IMR-90 (cell line): Measurements from ENCODE around the gene RHOC. TPM values are rescaled to one million over a fixed set of nuclear protein-coding genes. Genes with fewer than 3 reads are reported as not detected.

Source experiments
- ATAC-seq: fragments of 200-7000 bp; cut with Tn5 transposase; 2 replicates; pipeline ENCODE4 v1.9.1; 2020; ENCODE audit warnings: low read depth, mild to moderate bottlenecking, moderate library complexity
- Bru-seq: library from RNA; stranded (reverse); fragments of 400-500 nt; gene quantifications from one replicate; lab custom pipeline; 2021; lab: Mats Ljungman, UMichigan
- BruChase-seq, 2 experiments: library from RNA; stranded (reverse); fragments of 400-500 nt; gene quantifications; one replicate each; lab custom pipeline; 2021; lab: Mats Ljungman, UMichigan
- BruUV-seq: library from RNA; stranded (reverse); fragments of 400-500 nt; replicated peaks from 2 replicates; lab custom pipeline; 2021; lab: Mats Ljungman, UMichigan
- CTCF ChIA-PET: fragments of 300-600 bp; formaldehyde crosslinking; extraction: SDS; loops from one replicate; lab custom pipeline; 2021; ENCODE audit warnings: antibody characterized with exemption; lab: Yijun Ruan, JAX
- POLR2A ChIA-PET: fragments of 300-600 bp; sonication (Branson Sonifier 250); formaldehyde crosslinking; loops from one replicate; lab custom pipeline; 2022; ENCODE audit warnings: antibody characterized with exemption; ENCODE audit not compliant: unreplicated experiment; lab: Charles Lee
- DNase-seq: peaks from one replicate; pipeline ENCODE4 v3.0.0; 2013
- H2AFZ ChIP-seq: replicated peaks from 2 replicates; pipeline ENCODE3; 2013; ENCODE audit warnings: low read length, mild to moderate bottlenecking; ENCODE audit not compliant: poor library complexity
- H2AK5ac ChIP-seq: 2 replicates; pipeline ENCODE4 v1.6.1; 2013; ENCODE audit warnings: low read depth, low read length, inconsistent platforms
- H2AK9ac ChIP-seq: replicated peaks from 2 replicates; pipeline ENCODE3; 2013; ENCODE audit warnings: mild to moderate bottlenecking, low read depth, low read length, moderate library complexity; ENCODE audit not compliant: poor library complexity
- H2BK120ac ChIP-seq: 2 replicates; pipeline ENCODE4 v1.6.1; 2013; ENCODE audit warnings: low read depth, low read length, inconsistent platforms
- H2BK15ac ChIP-seq: 3 replicates; pipeline ENCODE4 v1.6.1; 2013; ENCODE audit warnings: low read depth, low read length, inconsistent platforms
- H2BK20ac ChIP-seq: 2 replicates; pipeline ENCODE4 v1.6.1; 2013; ENCODE audit warnings: low read depth, mild to moderate bottlenecking, inconsistent platforms, low read length, moderate library complexity
- H2BK5ac ChIP-seq: 2 replicates; pipeline ENCODE4 v1.6.1; 2013; ENCODE audit warnings: mild to moderate bottlenecking, low read depth, low read length, inconsistent platforms; ENCODE audit not compliant: poor library complexity, severe bottlenecking
- H3K14ac ChIP-seq: replicated peaks from 2 replicates; pipeline ENCODE4 v1.6.1; 2013; ENCODE audit warnings: low read depth, low read length, inconsistent platforms
- H3K18ac ChIP-seq: 2 replicates; pipeline ENCODE4 v1.6.1; 2013; ENCODE audit warnings: low read depth, low read length, control low read depth
- H3K23ac ChIP-seq: 2 replicates; pipeline ENCODE4 v1.6.1; 2013; ENCODE audit warnings: low read depth, low read length, inconsistent platforms
- H3K27ac ChIP-seq: 2 replicates; pipeline ENCODE4 v1.5.1; 2013; ENCODE audit warnings: mild to moderate bottlenecking, control low read depth, low read length; ENCODE audit not compliant: insufficient read depth
- H3K27me3 ChIP-seq: 2 replicates; pipeline ENCODE4 v1.6.1; 2013; ENCODE audit warnings: low read length; ENCODE audit not compliant: control insufficient read depth, insufficient read depth
- H3K36me3 ChIP-seq: 2 replicates; pipeline ENCODE4 v1.6.1; 2013; ENCODE audit warnings: low read length, mixed read lengths; ENCODE audit not compliant: control insufficient read depth, insufficient read depth
- H3K4ac ChIP-seq: 2 replicates; pipeline ENCODE4 v1.6.1; 2013; ENCODE audit warnings: low read depth, low read length, inconsistent platforms
- H3K4me1 ChIP-seq: 2 replicates; pipeline ENCODE4 v1.6.1; 2013; ENCODE audit warnings: low read length, mixed read lengths; ENCODE audit not compliant: control insufficient read depth, insufficient read depth
- H3K4me2 ChIP-seq: 2 replicates; pipeline ENCODE4 v1.6.1; 2013; ENCODE audit warnings: low read depth, mild to moderate bottlenecking, control low read depth, low read length, moderate library complexity
- H3K4me3 ChIP-seq: 2 replicates; pipeline ENCODE4 v1.5.1; 2013; ENCODE audit warnings: low read depth, mild to moderate bottlenecking, control low read depth, low read length, moderate library complexity; ENCODE audit not compliant: insufficient read depth
- H3K56ac ChIP-seq: 2 replicates; pipeline ENCODE4 v1.6.1; 2013; ENCODE audit warnings: low read length, inconsistent platforms; ENCODE audit not compliant: insufficient read depth; ENCODE audit errors: extremely low read depth
- H3K79me1 ChIP-seq, 2 experiments: 2 replicates each; pipeline ENCODE4 v1.6.1; 2013; ENCODE audit warnings: low read length in 2 of 2, inconsistent platforms in 1 of 2, low read depth in 1 of 2
- H3K9ac ChIP-seq: 2 replicates; pipeline ENCODE4 v1.6.1; 2013; ENCODE audit warnings: low read depth, low read length, control low read depth
- H3K9me1 ChIP-seq: 2 replicates; pipeline ENCODE4 v1.6.1; 2013; ENCODE audit warnings: low read length, inconsistent platforms; ENCODE audit not compliant: insufficient read depth
- H3K9me3 ChIP-seq: 2 replicates; pipeline ENCODE4 v1.6.1; 2013; ENCODE audit warnings: low read length; ENCODE audit not compliant: control insufficient read depth, insufficient read depth
- H4K20me1 ChIP-seq: 2 replicates; pipeline ENCODE4 v1.6.1; 2013; ENCODE audit warnings: low read length, inconsistent platforms; ENCODE audit not compliant: insufficient read depth
- H4K5ac ChIP-seq: 2 replicates; pipeline ENCODE4 v1.6.1; 2013; ENCODE audit warnings: mild to moderate bottlenecking, low read depth, low read length, control low read depth
- H4K8ac ChIP-seq, 2 experiments: 2 replicates each; pipeline ENCODE4 v1.6.1; 2013; ENCODE audit warnings: low read depth in 2 of 2, low read length in 2 of 2, control low read depth in 1 of 2, inconsistent platforms in 1 of 2
- H4K91ac ChIP-seq: 2 replicates; pipeline ENCODE4 v1.6.1; 2013; ENCODE audit warnings: low read depth, low read length, inconsistent platforms; ENCODE audit not compliant: insufficient read depth
- BHLHE40 ChIP-seq: fragments of 150-350 bp; IDR thresholded peaks from 2 replicates; pipeline ENCODE4 v1.6.1; 2016; ENCODE audit warnings: mild to moderate bottlenecking, low read depth, low read length
- POLR2A ChIP-seq: IDR thresholded peaks from 2 replicates; pipeline ENCODE4 v1.6.1; 2012; ENCODE audit warnings: mild to moderate bottlenecking, low read depth, low read length
- WGBS, 2 experiments: methylation state at CpG; one replicate each; pipeline versions ENCODE4 v1.1.5 to v1.1.7; 2013; ENCODE audit warnings: missing lambda C conversion rate in 2 of 2; ENCODE audit not compliant: insufficient read length in 1 of 2; ENCODE audit errors: extremely low coverage in 2 of 2; 5-methylcytosine and 5-hydroxymethylcytosine counted together
- dilution Hi-C: fragments of 300-500 bp; cut with HindIII; formaldehyde crosslinking; loops from one replicate; pipeline ENCODE4 v1.14.3; 2018; ENCODE audit warnings: low sequenced_read_pairs; ENCODE audit not compliant: unreplicated experiment
- in situ Hi-C: fragments of 300-500 bp; cut with MboI; formaldehyde crosslinking; loops from 3 replicates; pipeline ENCODE4 v1.14.3; 2019; ENCODE audit warnings: low sequenced_read_pairs, inconsistent platforms, mixed read lengths
- intact Hi-C: fragments of 100-400 bp; cut with micrococcal nuclease; formaldehyde crosslinking; loops from 2 replicates; pipeline ENCODE4 v1.10.0; 2022
- long read RNA-seq: library from polyadenylated mRNA; unstranded; transcript quantifications from one replicate; pipeline ENCODE4 v2.0.0, GENCODE V29; 2021; ENCODE audit not compliant: unreplicated experiment
- polyA plus RNA-seq, 3 experiments: library from polyadenylated mRNA; depleted of rRNA; stranded (reverse); fragments of >200 nt; gene quantifications; 2 replicates each; pipeline ENCODE4 v1.2.3, GENCODE V29; 2012; ENCODE audit warnings: low replicate concordance in 1 of 3
- total RNA-seq: library from RNA; depleted of rRNA; stranded (reverse); fragments of >200 nt; gene quantifications from 2 replicates; pipeline ENCODE4 v1.2.3, GENCODE V29; 2012; rRNA removed

Gene RHOC
- total RNA-seq, result 699 and 764 TPM in 2 replicates
- 839 and 1,049 TPM in 2 replicates for polyA plus RNA-seq (2012; rRNA removed)
- 1,262 and 1,322 TPM in 2 replicates for polyA plus RNA-seq (2012; cell fraction: cytosol; rRNA removed)
- polyA plus RNA-seq (2012; cell fraction: nucleus; rRNA removed; ENCODE audit: low replicate concordance), result 415 and 485 TPM in 2 replicates
- percentile 89 among the genes with signal in this experiment for Bru-seq, nascent RNA
- percentile 84 among the genes with signal in this experiment for BruChase-seq, experiment 1, labeled RNA remaining after a 6-hour chase
- BruChase-seq, experiment 2, labeled RNA remaining after a 2-hour chase, result percentile 79 among the genes with signal in this experiment
- long read RNA-seq, transcript RHOC-202 (6 exons, 1,418 nt), result minor isoform, 70 of 233 reads
- long read RNA-seq, transcript RHOC-208 (5 exons, 1,355 nt), result major isoform, 83 of 233 reads
- long read RNA-seq, transcript RHOC-206 (6 exons, 888 nt), result minor isoform, 5 of 233 reads
- long read RNA-seq, partial matches to known transcripts, result 36 of 233 reads
- long read RNA-seq, other reads (novel, unspliced or antisense), result 34 of 233 reads

GRCh38 chr1:112706505-112707220 lies at the start of gene RHOC:
Gene RHOC, minus strand, starts transcription at chr1:112707127. Its CDS starts 3,328 bp downstream, at chr1:112703799.
- peak within 1 kb of the TSS; percentile 90 for H3K56ac ChIP-seq

More at GRCh38 chr1:112706505-112707220, at the start of gene RHOC:
- H3K18ac ChIP-seq, result peak within 1 kb of the TSS; percentile 44
- WGBS, 2 experiments, result 0% methylated on average over 27 of the region's 61 CpGs; no CpG with 5 or more reads in 1 of the 2 experiments
- H3K9me3 ChIP-seq, result no peaks in the 10 kb centered on the region
- H4K5ac ChIP-seq, result peak within 1 kb of the TSS; percentile 26
- ChIA-PET POLR2A (interaction anchor here (0.6 kb wide), 1 partner anchor 31 kb away, joined by 3 read pairs; no protein-coding TSS in a partner anchor), CTCF (no interaction called here)
- peak within 1 kb of the TSS; percentile 84 for H3K4ac ChIP-seq
- in situ Hi-C loops, result loop anchor here (5.0 to 25.0 kb wide), 3 partner anchors 202 to 981 kb away; partner anchors contain the start of gene WNT2B
- H2BK20ac ChIP-seq, result no peak within 1 kb of the TSS
- H4K91ac ChIP-seq, result peak within 1 kb of the TSS; percentile 78
- dilution Hi-C loops, result no loop called here
- peak within 1 kb of the TSS; percentile 90 for H2BK5ac ChIP-seq
- peak within 1 kb of the TSS; percentile 80 for H2AK5ac ChIP-seq
- peak within 1 kb of the TSS; percentile 65 to 78; a peak in 3 of 4 replicates for H4K8ac ChIP-seq
- peak within 1 kb of the TSS; percentile 33; the same call in 1 of the 3 replicates for H2BK15ac ChIP-seq
- peaks cover 15% of the 10 kb centered on the region for H3K36me3 ChIP-seq
- ATAC-seq (peak; percentile 81), DNase-seq (peak; percentile 56)
- peak within 1 kb of the TSS; percentile 97 for H2AFZ ChIP-seq
- H3K4me3 ChIP-seq, result peak within 1 kb of the TSS; percentile 84
- peak within 1 kb of the TSS; percentile 87 for H2BK120ac ChIP-seq
- no TSS peak for BruUV-seq
- H3K27me3 ChIP-seq, result no peaks in the 10 kb centered on the region; the same call in 1 of the 2 replicates
- peak within 1 kb of the TSS; percentile 89 for H3K4me2 ChIP-seq
- peaks cover 38% of the 10 kb centered on the region for H4K20me1 ChIP-seq
- H3K4me1 ChIP-seq, result peaks cover 15% of the 10 kb centered on the region
- H3K79me1 ChIP-seq, result peaks cover 8 to 46% of the 10 kb centered on the region in 2 experiments; a peak in 3 of 4 replicates
- H2AK9ac ChIP-seq, result peak within 1 kb of the TSS; percentile 99
- intact Hi-C loops, result loop anchor here (1.0 to 10.0 kb wide), 5 partner anchors 87 to 315 kb away; partner anchors contain the start of genes CAPZA1 and ST7L
- peak within 1 kb of the TSS; percentile 86 for H3K23ac ChIP-seq
- H3K9me1 ChIP-seq, result peaks cover 7% of the 10 kb centered on the region; the same call in 1 of the 2 replicates
- peak; percentile 74 for TF ChIP-seq POLR2A
- no peak for TF ChIP-seq BHLHE40
- H3K14ac ChIP-seq, result peak within 1 kb of the TSS; percentile 86
- peak within 1 kb of the TSS; percentile 81 for H3K27ac ChIP-seq
- H3K9ac ChIP-seq, result peak within 1 kb of the TSS; percentile 86
